H1 (cell line): ENCODE data around the gene CTRL. TPM values are rescaled to one million over a fixed set of nuclear protein-coding genes. Genes with fewer than 3 reads are reported as not detected.

Experiments used
- CTCF ChIA-PET: fragments of 300-600 bp; sonication (Branson Sonifier 250); formaldehyde crosslinking; loops from one replicate; lab custom pipeline; 2021; ENCODE audit not compliant: partially characterized antibody; lab: Charles Lee
- POLR2A ChIA-PET: fragments of 300-600 bp; sonication (Branson Sonifier 250); formaldehyde crosslinking; loops from one replicate; lab custom pipeline; 2021; ENCODE audit warnings: inconsistent platforms; ENCODE audit not compliant: partially characterized antibody; lab: Charles Lee
- DNase-seq, 2 experiments: peaks; one replicate each; pipeline versions ENCODE4 v3.0.0 to v3.0.0-alpha.2; 2010 to 2022; ENCODE audit warnings: low spot score in 2 of 2, low read depth in 1 of 2, mixed read lengths in 1 of 2
- FAIRE-seq: peaks from 2 replicates; lab custom pipeline; 2011; peaks lifted over from hg19 to GRCh38; lab: Jason Lieb, UNC
- H2AFZ ChIP-seq: 2 replicates; pipeline ENCODE4 v1.8.1; 2012; ENCODE audit warnings: low read length, inconsistent platforms
- H2AK5ac ChIP-seq: 2 replicates; pipeline ENCODE4 v1.6.1; 2013; ENCODE audit warnings: low read depth, low read length
- H2BK120ac ChIP-seq: replicated peaks from 2 replicates; pipeline ENCODE3; 2013; ENCODE audit warnings: low read depth, low read length, inconsistent platforms
- H2BK12ac ChIP-seq: 2 replicates; pipeline ENCODE4 v1.6.1; 2013; ENCODE audit warnings: low read depth, low read length
- H2BK15ac ChIP-seq: 2 replicates; pipeline ENCODE4 v1.6.1; 2013; ENCODE audit warnings: low read length
- H2BK20ac ChIP-seq: 2 replicates; pipeline ENCODE4 v1.6.1; 2013; ENCODE audit warnings: low read length
- H2BK5ac ChIP-seq: 2 replicates; pipeline ENCODE4 v1.6.1; 2013; ENCODE audit warnings: low read depth, low read length
- H3K14ac ChIP-seq: 2 replicates; pipeline ENCODE4 v1.6.1; 2013; ENCODE audit warnings: inconsistent platforms; ENCODE audit not compliant: insufficient read length
- H3K18ac ChIP-seq: 2 replicates; pipeline ENCODE4 v1.6.1; 2013; ENCODE audit warnings: low read length; ENCODE audit errors: extremely low read depth
- H3K23ac ChIP-seq: 2 replicates; pipeline ENCODE4 v1.6.1; 2013; ENCODE audit warnings: inconsistent platforms; ENCODE audit not compliant: insufficient read length
- H3K23me2 ChIP-seq: 2 replicates; pipeline ENCODE4 v1.6.1; 2013; ENCODE audit warnings: low read depth, low read length
- H3K27ac ChIP-seq: 2 replicates; pipeline ENCODE4 v1.6.1; 2011; ENCODE audit warnings: low read depth, low read length, inconsistent platforms
- H3K27me3 ChIP-seq, 4 experiments: replicated peaks in 1 of 4; 1 replicate in 1 of 4; 2 replicates in 3 of 4; pipeline versions ENCODE4 v1.6.1 to v1.8.1; 2011 to 2013; ENCODE audit warnings: low read length in 3 of 4, mild to moderate bottlenecking in 3 of 4, inconsistent platforms in 2 of 4, mixed read lengths in 2 of 4, moderate library complexity in 1 of 4; ENCODE audit not compliant: control insufficient read depth in 3 of 4, insufficient read depth in 3 of 4; ENCODE audit errors: extremely low read depth in 1 of 4
- H3K36me3 ChIP-seq, 4 experiments: 2 replicates each; pipeline versions ENCODE4 v1.6.1 to v1.8.1; 2011 to 2013; ENCODE audit warnings: mild to moderate bottlenecking in 4 of 4, low read length in 3 of 4, moderate library complexity in 2 of 4, control low read depth in 1 of 4, inconsistent platforms in 1 of 4; ENCODE audit not compliant: insufficient read depth in 4 of 4, control insufficient read depth in 2 of 4
- H3K4ac ChIP-seq: replicated peaks from 2 replicates; pipeline ENCODE3; 2013; ENCODE audit warnings: low read length, low read depth, mixed read lengths, inconsistent platforms; ENCODE audit not compliant: insufficient read length
- H3K4me1 ChIP-seq, 4 experiments: replicated peaks in 1 of 4; 1 replicate in 1 of 4; 2 replicates in 3 of 4; pipeline versions ENCODE4 v1.6.1 to v1.8.1; 2011 to 2013; ENCODE audit warnings: low read length in 3 of 4, inconsistent platforms in 2 of 4, mixed read lengths in 1 of 4; ENCODE audit not compliant: insufficient read depth in 4 of 4, control insufficient read depth in 3 of 4
- H3K4me2 ChIP-seq, 2 experiments: 2 replicates each; pipeline versions ENCODE4 v1.6.1 to v1.8.1; 2011 to 2013; ENCODE audit warnings: low read depth in 2 of 2, low read length in 2 of 2, control low read depth in 1 of 2, inconsistent platforms in 1 of 2, mild to moderate bottlenecking in 1 of 2; ENCODE audit not compliant: insufficient read depth in 1 of 2
- H3K4me3 ChIP-seq, 4 experiments: fragments of 200-600, 300-600 bp in 1 of 4; sonication (generic), shearing (Covaris generic), sonication (Bioruptor Twin) in 1 of 4; 2 replicates each; pipeline versions ENCODE4 v1.5.1 to v1.8.1; 2011 to 2016; ENCODE audit warnings: low read length in 4 of 4, low read depth in 3 of 4, control low read depth in 2 of 4, inconsistent platforms in 2 of 4, mild to moderate bottlenecking in 2 of 4, mixed read lengths in 1 of 4, moderate library complexity in 1 of 4; ENCODE audit not compliant: insufficient read depth in 2 of 4; ENCODE audit errors: extremely low read depth in 1 of 4
- H3K56ac ChIP-seq: replicated peaks from 2 replicates; pipeline ENCODE3; 2013; ENCODE audit warnings: low read depth, mild to moderate bottlenecking, mixed read lengths, low read length, inconsistent platforms; ENCODE audit not compliant: insufficient read length
- H3K79me1 ChIP-seq: 2 replicates; pipeline ENCODE4 v1.6.1; 2013; ENCODE audit warnings: low read depth, low read length, control low read depth
- H3K79me2 ChIP-seq, 2 experiments: 2 replicates each; pipeline versions ENCODE4 v1.6.1 to v1.8.1; 2012 to 2013; ENCODE audit warnings: low read length in 2 of 2, mild to moderate bottlenecking in 2 of 2, inconsistent platforms in 1 of 2; ENCODE audit not compliant: insufficient read depth in 2 of 2, control insufficient read depth in 1 of 2
- H3K9ac ChIP-seq, 4 experiments: replicated peaks in 1 of 4; 1 replicate in 1 of 4; 2 replicates in 3 of 4; pipeline versions ENCODE4 v1.6.1 to v1.8.1; 2011 to 2013; ENCODE audit warnings: low read depth in 3 of 4, low read length in 3 of 4, control low read depth in 2 of 4, mild to moderate bottlenecking in 2 of 4, moderate library complexity in 2 of 4, inconsistent platforms in 1 of 4; ENCODE audit errors: extremely low read depth in 1 of 4
- H3K9me3 ChIP-seq, 2 experiments: 2 replicates each; pipeline versions ENCODE4 v1.6.1 to v1.8.1; 2012 to 2013; ENCODE audit warnings: mild to moderate bottlenecking in 2 of 2, moderate library complexity in 2 of 2, control low read depth in 1 of 2, inconsistent platforms in 1 of 2, low read depth in 1 of 2, low read length in 1 of 2, mixed read lengths in 1 of 2; ENCODE audit not compliant: insufficient read depth in 2 of 2
- H4K20me1 ChIP-seq, 2 experiments: replicated peaks in 1 of 2; 2 replicates each; pipeline versions ENCODE3 to v1.8.1; 2011 to 2013; ENCODE audit warnings: inconsistent platforms in 2 of 2, low read length in 2 of 2, mild to moderate bottlenecking in 1 of 2; ENCODE audit not compliant: insufficient read depth in 2 of 2, control insufficient read depth in 1 of 2
- H4K5ac ChIP-seq: 2 replicates; pipeline ENCODE4 v1.6.1; 2013; ENCODE audit warnings: low read length, low read depth, mixed read lengths, inconsistent platforms; ENCODE audit not compliant: insufficient read length
- H4K8ac ChIP-seq: 2 replicates; pipeline ENCODE4 v1.8.0; 2013; ENCODE audit warnings: mild to moderate bottlenecking, moderate library complexity, low read length, inconsistent platforms; ENCODE audit not compliant: insufficient read depth; ENCODE audit errors: extremely low read depth
- H4K91ac ChIP-seq: replicated peaks from 2 replicates; pipeline ENCODE3; 2013; ENCODE audit warnings: low read length, mixed read lengths, inconsistent platforms; ENCODE audit not compliant: insufficient read length
- BACH1 ChIP-seq: IDR thresholded peaks from 2 replicates; pipeline ENCODE4 v1.6.1; 2012; ENCODE audit warnings: low read length, improper control_type of control experiment
- BCL11A ChIP-seq, 2 experiments: IDR thresholded peaks; one replicate each; pipeline ENCODE4 v1.6.1; 2011; ENCODE audit warnings: low read depth in 2 of 2, low read length in 2 of 2, mild to moderate bottlenecking in 2 of 2
- E2F6 ChIP-seq: IDR thresholded peaks from 2 replicates; pipeline ENCODE4 v1.6.1; 2012; ENCODE audit warnings: inconsistent platforms
- FOSL1 ChIP-seq: IDR thresholded peaks from 2 replicates; pipeline ENCODE4 v1.6.1; 2011; ENCODE audit warnings: mild to moderate bottlenecking, low read depth, low read length, moderate library complexity; ENCODE audit not compliant: insufficient read depth
- GTF2F1 ChIP-seq: IDR thresholded peaks from 2 replicates; pipeline ENCODE4 v1.6.1; 2012; ENCODE audit warnings: low read depth, low read length, improper control_type of control experiment, borderline replicate concordance
- HDAC6 ChIP-seq: IDR thresholded peaks from one replicate; pipeline ENCODE4 v1.7.1; 2012; ENCODE audit warnings: low read depth, mild to moderate bottlenecking, inconsistent platforms, low read length, moderate library complexity
- JUN ChIP-seq: IDR thresholded peaks from 2 replicates; pipeline ENCODE4 v1.6.1; 2011; ENCODE audit warnings: low read depth, mild to moderate bottlenecking, improper control_type of control experiment, low read length
- KDM5A ChIP-seq: fragments of 200-600 bp; IDR thresholded peaks from 2 replicates; pipeline ENCODE4 v1.7.1; 2012; ENCODE audit warnings: mild to moderate bottlenecking, low read length, inconsistent platforms, mixed read lengths
- SIRT6 ChIP-seq: IDR thresholded peaks from one replicate; pipeline ENCODE4 v1.7.1; 2012; ENCODE audit warnings: low read length, inconsistent platforms
- SP2 ChIP-seq: IDR thresholded peaks from 2 replicates; pipeline ENCODE4 v1.6.1; 2012; ENCODE audit warnings: mild to moderate bottlenecking, low read length, inconsistent platforms
- TBP ChIP-seq: IDR thresholded peaks from 2 replicates; pipeline ENCODE4 v1.6.1; 2011; ENCODE audit warnings: low read depth, low read length, improper control_type of control experiment
- WGBS, 2 experiments: shearing (Covaris generic) in 1 of 2; methylation state at CpG; one replicate each; pipeline versions ENCODE4 v1.1.6 to v1.1.7; 2013 to 2015; ENCODE audit warnings: low lambda C conversion rate in 2 of 2, mixed read lengths in 2 of 2, inconsistent platforms in 1 of 2, low coverage in 1 of 2, missing lambda C conversion rate in 1 of 2; ENCODE audit not compliant: insufficient replicate concordance in 2 of 2, insufficient coverage in 1 of 2, insufficient read length in 1 of 2; ENCODE audit errors: extremely low coverage in 1 of 2, missing lambda C conversion rate in 1 of 2; 5-methylcytosine and 5-hydroxymethylcytosine counted together
- polyA plus RNA-seq, 7 experiments: library from polyadenylated mRNA; depleted of rRNA in 3 of 7; stranded (reverse) in 5 of 7; unstranded in 2 of 7; fragments of >200 nt in 5 of 7; fragments of 200-250 nt in 2 of 7; gene quantifications; 1 replicate in 5 of 7; 2 replicates in 1 of 7; 4 replicates in 1 of 7; pipeline versions ENCODE4 v1.2.1 to v1.2.3, GENCODE V29; 2011 to 2013; ENCODE audit warnings: missing spikeins in 2 of 7, mixed read lengths in 2 of 7
- total RNA-seq: library from RNA; stranded (reverse); fragmentation: NEBNext Ultra II Directional; extraction: Animal tissue kit (Norgen Biotek cat#: 25700); gene quantifications from 2 replicates; pipeline ENCODE4 v1.2.1, GENCODE V29; 2021

Gene CTRL
- total and polyA plus RNA-seq, 2 of the 8 experiments (the other 6 are each of a cell fraction or from before 2014, with no cell fraction given), result 1.7 to 4.2 TPM

GRCh38 chr16:67928147-67928546 is 3.5 kb downstream of the CTRL start:
- Histone ChIP-seq H2BK120ac (no peak overlapping the region), H2BK15ac (no peak overlapping the region), H3K56ac (no peak overlapping the region), H2BK12ac (no peak overlapping the region), H3K4ac (no peak overlapping the region), H3K23ac (no peak overlapping the region), H4K8ac (no peak overlapping the region), H4K20me1 (peaks cover 7 to 27% of the 10 kb centered on the region in 2 experiments), H3K14ac (no peak overlapping the region), H2AFZ (no peak overlapping the region), H3K79me1 (no peaks in the 10 kb centered on the region), H3K27ac (no peak overlapping the region), H3K4me3 (no peak overlapping the region), H3K4me2 (no peak overlapping the region), H2BK20ac (no peak overlapping the region), H3K79me2 (no peaks in the 10 kb centered on the region), H3K9ac (no peak overlapping the region), H4K5ac (no peak overlapping the region), H3K18ac (no peak overlapping the region), H4K91ac (no peak overlapping the region), H3K23me2 (no peaks in the 10 kb centered on the region), H3K36me3 (no peaks in the 10 kb centered on the region; a peak in 2 of 8 replicates), H2AK5ac (no peak overlapping the region), H2BK5ac (no peak overlapping the region), H3K27me3 (no peaks in the 10 kb centered on the region), H3K4me1 (peaks cover 0 to 8% (median 4%) of the 10 kb centered on the region in 4 experiments; a peak in 5 of 7 replicates), H3K9me3 (no peaks in the 10 kb centered on the region)
- TF ChIP-seq TBP, result no peak
- TF ChIP-seq SIRT6, result no peak
- no peak for TF ChIP-seq BACH1
- no peak for TF ChIP-seq BCL11A (IDR thresholded peaks at IDR 0.05; ENCODE audit: low read depth in 2 of 2, low read length in 2 of 2)
- TF ChIP-seq HDAC6, result no peak
- TF ChIP-seq GTF2F1, result no peak
- no peak for TF ChIP-seq E2F6
- TF ChIP-seq SP2, result no peak
- no peak for TF ChIP-seq KDM5A
- no peak for TF ChIP-seq JUN
- TF ChIP-seq FOSL1, result no peak
- DNase-seq, result no peak
- 87% methylated on average over 7 of the region's 7 CpGs; no CpG with 5 or more reads in 1 of the 2 experiments for WGBS, 2 experiments
- ChIA-PET CTCF (interaction anchor here (0.9 to 27.1 kb wide), 15 partner anchors 8 to 408 kb away, joined by 3 to 623 read pairs (median 6); partner anchors contain the start of genes EDC4, NRN1L and PSKH1), POLR2A (interaction anchor here (1.3 to 7.5 kb wide), 4 partner anchors 7 to 44 kb away, joined by 4 to 43 read pairs (median 28); partner anchors contain the start of genes LCAT, NRN1L and PSMB10)
- no peak for FAIRE-seq
